HG03571 (cell line): ENCODE results near the gene SLC22A14.

Experiments
- ATAC-seq: cut with Tn5 transposase; IDR thresholded peaks from one replicate; pipeline ENCODE4 v1.9.1; 2021; ENCODE audit not compliant: unreplicated experiment

SLC22A14 gene

GRCh38 chr3:38343797-38344594 is 61.9 kb downstream of the SLC22A14 start:
- ATAC-seq = no peak

- peak; percentile 31 for ATAC-seq
Observed at GRCh38 chr3:38345879-38346586, 63.9 kb downstream of the SLC22A14 start.

GRCh38 chr3:38346587-38347410 is 64.7 kb downstream of the SLC22A14 start, which contains the start of gene XYLB:
XYLB (plus strand) TSS chr3:38346785; CDS start chr3:38346869, 84 bp downstream.
- peak; percentile 98 for ATAC-seq

GRCh38 chr3:38347421-38348200 is 65.5 kb downstream of the SLC22A14 start:
- no peak for ATAC-seq

GRCh38 chr3:38348903-38349302 is 66.8 kb downstream of the SLC22A14 start:
- ATAC-seq = no peak

GRCh38 chr3:38349684-38350359 is 67.7 kb downstream of the SLC22A14 start:
- ATAC-seq = no peak

- ATAC-seq = no peak
Observed at GRCh38 chr3:38353151-38353550, 71.1 kb downstream of the SLC22A14 start.

- ATAC-seq = no peak
Observed at GRCh38 chr3:38354588-38355330, 72.7 kb downstream of the SLC22A14 start.

- no peak for ATAC-seq
Observed at GRCh38 chr3:38359038-38359437, 76.9 kb downstream of the SLC22A14 start.

GRCh38 chr3:38360345-38360744 is 78.3 kb downstream of the SLC22A14 start:
- no peak for ATAC-seq

- no peak for ATAC-seq
Observed at GRCh38 chr3:38361496-38361895, 79.4 kb downstream of the SLC22A14 start.

- no peak for ATAC-seq
Observed at GRCh38 chr3:38362825-38363224, 80.7 kb downstream of the SLC22A14 start.

- ATAC-seq = no peak
Observed at GRCh38 chr3:38364721-38365400, 82.8 kb downstream of the SLC22A14 start.

GRCh38 chr3:38365469-38366062 is 83.5 kb downstream of the SLC22A14 start:
- ATAC-seq = no peak

- no peak for ATAC-seq
Observed at GRCh38 chr3:38366082-38366481, 84.0 kb downstream of the SLC22A14 start.

GRCh38 chr3:38367779-38368178 is 85.7 kb downstream of the SLC22A14 start:
- ATAC-seq = no peak
